HG03097 (cell line): ENCODE measurements around the gene CCR7.

Experiments used
- ATAC-seq: cut with Tn5 transposase; IDR thresholded peaks from one replicate; pipeline ENCODE4 v1.9.1; 2021; ENCODE audit not compliant: unreplicated experiment, low FRiP score

Gene CCR7

GRCh38 chr17:40563220-40564052 lies 1.8 kb downstream of the CCR7 start:
- no peak for ATAC-seq

- no peak for ATAC-seq
These were observed 2.4 kb downstream of the CCR7 start for GRCh38 chr17:40562838-40563219.

GRCh38 chr17:40561871-40562611 lies 3.2 kb downstream of the CCR7 start:
- ATAC-seq: no peak

- peak; percentile 24 for ATAC-seq
These were observed 3.9 kb downstream of the CCR7 start for GRCh38 chr17:40561294-40561870.

GRCh38 chr17:40560592-40561293 lies 4.5 kb downstream of the CCR7 start:
- peak; percentile 46 for ATAC-seq

- no peak for ATAC-seq
These were observed 5.2 kb downstream of the CCR7 start for GRCh38 chr17:40559954-40560591.

- ATAC-seq: no peak
These were observed 5.7 kb downstream of the CCR7 start for GRCh38 chr17:40559564-40559916.

GRCh38 chr17:40558890-40559563 lies 6.2 kb downstream of the CCR7 start:
- no peak for ATAC-seq

GRCh38 chr17:40558300-40558889 lies 6.9 kb downstream of the CCR7 start:
- no peak for ATAC-seq

- ATAC-seq: no peak
These were observed 7.6 kb downstream of the CCR7 start for GRCh38 chr17:40557531-40558299.

GRCh38 chr17:40556884-40557414 lies 8.3 kb downstream of the CCR7 start:
- ATAC-seq: no peak

GRCh38 chr17:40556198-40556661 lies 9.0 kb downstream of the CCR7 start:
- ATAC-seq: no peak

- ATAC-seq: no peak
These were observed 9.7 kb downstream of the CCR7 start for GRCh38 chr17:40555296-40556190.

- no peak for ATAC-seq
These were observed 10.5 kb downstream of the CCR7 start for GRCh38 chr17:40554646-40555295.

GRCh38 chr17:40553694-40554534 lies 11.4 kb downstream of the CCR7 start:
- ATAC-seq: no peak
